CD4-positive, alpha-beta T cell treated with Interleukin-4 for 4 hours (primary cell): Measurements from ENCODE around the gene DNAJC10.
A peak's percentile ranks its signal among the peaks of the same experiment; 100 is the strongest.
"Not testable (repeated sequence)": the region's sequence is repeated elsewhere in the genome, so short reads cannot be mapped to it uniquely, and the experiment has no call there.

Source experiments
- DNase-seq: peaks from one replicate; pipeline ENCODE4 v3.0.0-alpha.2; 2020

DNAJC10 gene

DNA sequence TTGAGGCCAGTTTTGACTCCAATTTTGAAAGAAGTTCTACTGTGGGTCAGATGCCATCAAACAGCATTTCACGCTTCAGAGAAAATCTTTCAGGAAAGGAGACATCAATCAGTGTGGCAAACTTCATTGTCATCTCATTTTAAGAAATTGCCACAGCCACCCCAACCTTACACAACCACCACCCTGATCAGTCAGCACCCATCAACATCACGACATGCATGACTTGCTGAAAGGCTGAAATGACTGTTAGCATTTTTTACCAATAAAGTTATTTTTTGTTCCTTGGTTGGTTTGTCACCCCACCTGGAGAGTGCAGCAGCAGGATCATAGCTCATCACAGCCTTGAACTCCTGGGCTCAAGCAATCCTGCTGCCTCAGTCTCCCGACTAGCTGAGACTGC is 10.4 kb downstream of the DNAJC10 start:
- no peak for DNase-seq

GRCh38 chr2:182728014-182728413 is 12.0 kb downstream of the DNAJC10 start:
- DNase-seq: no peak

DNA sequence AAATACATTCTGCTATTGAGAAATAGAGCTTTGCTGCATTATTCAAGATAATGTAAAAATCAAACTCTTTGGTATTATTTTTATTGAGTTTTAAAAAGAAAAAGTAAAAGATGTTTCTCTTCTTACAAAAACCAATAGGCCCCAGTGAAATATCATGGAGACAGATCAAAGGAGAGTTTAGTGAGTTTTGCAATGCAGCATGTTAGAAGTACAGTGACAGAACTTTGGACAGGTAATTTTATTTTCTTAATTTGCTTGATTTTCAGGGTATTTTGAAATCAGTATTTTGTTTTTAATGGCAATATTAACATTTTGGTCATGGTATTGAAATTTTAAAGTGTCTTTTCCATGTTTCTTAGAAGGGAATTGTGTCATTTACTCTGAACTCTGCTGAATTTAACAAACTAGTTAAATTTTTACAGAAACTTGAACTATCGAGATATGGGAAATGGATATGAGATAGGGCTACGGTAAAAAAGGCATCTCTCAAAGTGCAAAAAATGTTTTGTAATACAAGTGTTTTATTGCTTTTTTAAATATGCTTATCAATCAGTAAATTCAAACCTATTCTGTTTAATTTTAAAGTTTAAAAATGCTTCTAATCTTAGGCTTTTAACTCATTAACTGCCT is 13.8 kb downstream of the DNAJC10 start:
- DNase-seq: no peak

DNA sequence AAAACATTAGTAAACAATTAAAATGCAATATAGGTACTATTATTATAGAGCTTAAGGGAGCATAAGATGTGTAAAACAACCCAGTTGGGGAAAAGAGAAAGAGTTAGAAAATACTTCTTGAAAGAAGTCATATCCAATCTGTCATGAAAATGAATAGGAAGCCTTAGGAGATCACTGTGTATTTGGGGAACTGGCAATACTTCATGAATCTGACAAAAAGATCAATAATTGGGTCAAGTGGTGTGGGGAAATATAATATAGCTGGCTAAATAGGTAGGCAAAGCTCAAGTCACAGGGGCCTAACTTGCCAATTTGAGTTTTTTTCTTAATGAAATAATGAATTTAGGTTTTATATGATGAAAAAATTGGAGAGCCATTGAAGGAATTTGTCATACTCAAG is 14.4 kb downstream of the DNAJC10 start:
- DNase-seq: no peak

- DNase-seq: no peak
Observed at GRCh38 chr2:182732736-182733135, 16.7 kb downstream of the DNAJC10 start.

GRCh38 chr2:182733572-182733971 is 17.5 kb downstream of the DNAJC10 start:
- DNase-seq: no peak

DNA sequence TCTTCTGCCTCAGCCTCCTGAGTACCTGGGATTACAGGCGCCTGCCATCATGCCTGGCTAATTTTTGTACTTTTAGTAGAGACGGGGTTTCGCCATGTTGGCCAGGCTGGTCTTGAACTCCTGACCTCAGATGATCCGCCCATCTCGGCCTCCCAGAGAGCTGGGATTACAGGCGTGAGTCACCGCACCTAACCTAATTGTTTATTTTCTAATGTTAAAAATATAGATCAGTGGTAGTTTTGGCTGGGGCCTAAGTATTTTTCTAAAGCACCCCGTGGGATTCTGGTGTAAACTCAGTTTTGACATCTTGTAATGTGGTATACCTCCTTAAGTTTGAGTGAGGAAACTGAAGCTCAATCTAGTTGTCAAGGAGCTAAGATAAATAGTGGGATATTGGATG is 20.8 kb downstream of the DNAJC10 start:
- DNase-seq: not testable (repeated sequence)

- peak; percentile 11 for DNase-seq
Observed at GRCh38 chr2:182740701-182741100, 24.6 kb downstream of the DNAJC10 start.

DNA sequence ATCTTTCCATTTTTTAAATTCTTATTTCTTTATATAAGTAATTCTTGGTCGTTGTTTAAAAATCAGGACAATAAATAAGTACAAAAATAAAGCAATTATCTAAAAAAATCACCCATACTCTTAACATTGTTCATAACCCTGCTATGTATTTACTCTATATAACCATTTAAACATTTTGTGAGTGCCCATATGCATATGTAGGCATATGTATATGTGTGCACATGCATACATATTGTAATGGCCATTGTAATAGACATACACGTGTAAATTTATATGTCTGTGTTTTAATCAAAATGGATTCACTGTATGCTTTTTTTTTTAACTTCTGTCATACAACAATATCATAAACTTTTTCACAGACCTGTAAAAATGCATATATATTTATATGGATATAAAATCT is 25.6 kb downstream of the DNAJC10 start:
- no peak for DNase-seq

DNA sequence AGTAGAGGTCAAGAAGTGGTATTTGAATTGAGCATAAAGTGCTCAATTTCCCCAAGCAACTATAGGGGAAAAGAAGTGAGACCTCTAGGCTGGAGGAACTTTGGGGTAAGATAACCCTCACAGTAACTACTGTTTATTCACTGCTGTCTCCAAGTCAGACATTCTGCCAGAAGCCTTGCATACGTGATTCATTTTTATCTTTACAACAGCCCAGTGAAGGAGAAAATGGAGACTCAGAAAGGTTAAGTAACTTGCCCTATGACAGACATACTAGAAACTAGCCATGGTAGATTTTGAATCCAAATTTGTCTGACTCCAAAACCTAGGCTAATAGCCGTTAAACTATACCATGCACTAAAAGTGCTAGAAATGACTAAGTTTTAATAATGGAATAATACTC is 28.4 kb downstream of the DNAJC10 start:
- DNase-seq: no peak

DNA sequence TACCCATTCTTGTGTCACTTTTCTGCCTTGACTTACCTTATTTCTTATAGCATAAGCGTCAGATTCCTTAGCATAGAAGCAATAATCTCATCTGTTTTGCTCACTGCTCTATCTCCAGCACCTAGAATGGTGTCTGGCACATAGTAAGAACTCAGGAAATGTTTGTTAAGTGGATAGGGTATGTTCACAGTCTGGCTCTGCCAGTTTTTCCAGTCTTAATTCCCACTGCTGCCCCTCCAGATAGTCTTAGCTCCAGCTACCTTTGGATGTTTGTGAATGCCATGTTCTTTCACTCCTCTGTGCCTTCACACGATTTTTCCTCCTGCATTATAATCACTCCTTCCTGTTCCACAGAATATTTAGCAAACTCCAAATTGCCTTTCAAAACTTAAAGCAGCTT is 29.0 kb downstream of the DNAJC10 start:
- DNase-seq: no peak

DNA sequence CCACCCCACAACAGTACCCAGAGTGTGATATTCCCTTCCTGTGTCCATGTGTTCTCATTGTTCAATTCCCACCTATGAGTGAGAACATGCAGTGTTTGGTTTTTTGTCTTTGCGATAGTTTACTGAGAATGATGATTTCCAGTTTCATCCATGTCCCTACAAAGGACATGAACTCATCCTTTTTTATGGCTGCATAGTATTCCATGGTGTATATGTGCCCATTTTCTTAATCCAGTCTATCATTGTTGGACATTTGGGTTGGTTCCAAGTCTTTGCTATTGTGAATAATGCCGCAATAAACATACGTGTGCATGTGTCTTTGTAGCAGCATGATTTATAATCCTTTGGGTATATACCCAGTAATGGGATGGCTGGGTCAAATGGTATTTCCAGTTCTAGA is 29.8 kb downstream of the DNAJC10 start:
- DNase-seq: not testable (repeated sequence)

- no peak for DNase-seq
Observed at GRCh38 chr2:182754231-182754630, 38.2 kb downstream of the DNAJC10 start.

DNA sequence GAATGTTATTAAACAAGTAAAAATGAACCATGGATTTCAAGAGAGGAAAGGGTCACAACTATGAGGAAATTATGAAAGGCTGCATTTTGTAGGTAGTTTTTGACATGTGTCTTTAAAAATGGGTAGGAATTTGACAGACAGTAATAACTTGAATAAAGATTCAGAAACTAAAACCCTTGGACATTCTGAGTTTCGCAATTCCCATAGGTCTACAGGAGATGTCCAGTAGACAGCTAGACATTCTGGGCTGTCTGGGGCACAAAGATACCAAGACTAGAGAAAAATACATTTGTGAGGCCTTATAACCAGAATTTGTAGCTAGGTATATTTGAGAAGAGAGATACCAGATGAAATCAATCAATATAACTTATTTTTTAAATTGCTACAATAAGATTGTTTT is 42.3 kb downstream of the DNAJC10 start:
- no peak for DNase-seq

DNA sequence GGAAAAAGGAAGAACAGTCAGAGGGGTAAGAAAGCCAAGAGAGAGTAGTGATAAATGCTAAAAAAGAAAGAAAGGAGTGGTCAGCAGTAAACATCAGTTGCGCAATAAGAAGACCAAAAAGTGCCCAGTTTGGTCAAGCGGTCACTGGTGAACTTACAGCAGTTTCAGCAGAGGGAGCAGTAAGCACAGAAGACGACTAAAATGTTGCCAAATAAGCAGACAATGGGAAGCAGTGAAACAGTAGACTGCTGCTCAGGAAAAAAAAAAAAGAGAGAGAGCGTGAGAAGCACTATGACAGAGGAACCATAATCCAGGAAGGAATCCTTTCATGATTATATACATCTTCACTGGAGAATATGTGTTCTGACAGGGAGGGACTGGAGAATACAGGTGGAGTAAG is 45.8 kb downstream of the DNAJC10 start:
- DNase-seq: no peak

- no peak for DNase-seq
Observed at GRCh38 chr2:182763311-182763912, 47.4 kb downstream of the DNAJC10 start.

DNA sequence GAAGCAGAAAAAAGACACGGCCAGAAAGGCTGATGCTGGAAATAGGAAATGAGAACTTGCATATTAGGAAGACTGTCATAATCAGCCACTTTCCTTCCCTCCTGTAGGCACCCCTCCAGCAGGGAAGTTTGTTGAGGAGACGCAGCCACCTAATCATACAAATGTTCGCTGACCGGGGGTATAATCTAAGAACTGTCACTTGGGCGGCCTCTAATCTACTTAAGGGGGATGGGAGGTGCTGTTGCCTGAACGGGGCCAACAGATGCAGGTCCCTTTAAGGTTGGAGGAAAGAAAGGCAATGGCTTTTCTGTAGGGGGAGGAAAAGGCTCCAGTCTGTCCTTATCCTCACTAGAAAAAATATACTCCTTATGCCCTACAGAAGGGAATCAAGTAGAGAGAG is 50.6 kb downstream of the DNAJC10 start:
- no peak for DNase-seq

DNA sequence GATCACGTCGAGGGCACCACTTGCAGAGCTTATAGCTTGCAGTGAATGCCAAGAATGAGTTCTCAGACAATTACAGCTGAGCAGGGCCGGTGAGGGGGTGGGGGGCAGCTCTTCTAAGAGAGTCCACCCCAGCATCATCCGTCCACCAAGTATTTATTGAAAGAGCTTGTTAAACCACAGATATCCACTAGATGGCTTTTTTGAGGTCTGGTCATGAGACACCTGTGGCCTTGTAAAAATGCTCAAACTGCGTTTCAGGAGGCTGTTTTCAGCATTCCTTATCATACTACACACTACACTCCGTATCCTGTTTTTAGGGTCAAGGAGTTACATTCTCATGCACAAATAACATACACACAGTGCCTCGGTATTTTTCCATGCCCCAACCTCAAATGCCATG is 51.5 kb downstream of the DNAJC10 start:
- no peak for DNase-seq

DNA sequence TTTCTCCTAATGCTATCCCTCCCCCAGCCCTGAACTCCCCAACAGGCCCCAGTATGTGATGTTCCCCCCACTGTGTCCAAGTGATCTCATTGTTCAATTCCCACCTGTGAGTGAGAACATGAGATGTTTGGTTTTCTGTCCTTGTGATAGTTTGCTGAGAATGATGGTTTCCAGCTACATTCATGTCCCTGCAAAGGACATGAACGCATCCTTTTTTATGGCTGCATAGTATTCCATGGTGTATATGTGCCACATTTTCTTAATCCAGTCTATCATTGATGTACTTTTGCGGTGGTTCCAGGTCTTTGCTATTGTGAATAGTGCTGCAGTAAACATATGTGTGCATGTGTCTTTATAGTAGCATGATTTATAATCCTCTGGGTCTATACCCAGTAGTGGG is 52.9 kb downstream of the DNAJC10 start:
- DNase-seq: not testable (repeated sequence)

- no peak for DNase-seq
Observed at GRCh38 chr2:182779323-182779722, 63.3 kb downstream of the DNAJC10 start.

- not testable (repeated sequence) for DNase-seq
Observed at GRCh38 chr2:182781099-182781498, 65.0 kb downstream of the DNAJC10 start.

- DNase-seq: not testable (repeated sequence)
Observed at GRCh38 chr2:182782686-182783085, 66.6 kb downstream of the DNAJC10 start.

GRCh38 chr2:182784058-182784706 is 68.1 kb downstream of the DNAJC10 start:
- no peak for DNase-seq

DNA sequence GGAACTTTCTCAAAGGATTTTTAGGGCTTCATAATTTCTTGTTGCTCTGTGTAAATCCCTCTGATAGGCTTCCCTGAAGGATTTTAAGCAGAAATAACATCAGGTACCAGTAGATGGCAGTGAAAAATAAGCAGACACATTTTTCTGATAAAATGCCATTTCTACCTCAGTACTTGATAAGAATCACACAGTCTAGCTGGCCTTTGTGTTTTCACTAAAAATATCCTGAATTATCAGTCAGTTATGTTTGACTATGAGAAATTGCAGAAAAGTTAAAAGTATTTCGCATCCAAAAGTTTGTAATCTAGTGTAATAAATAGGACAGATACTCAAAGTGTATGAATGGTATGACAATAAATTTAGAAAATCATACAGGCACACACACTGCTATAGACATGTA is 68.7 kb downstream of the DNAJC10 start:
- DNase-seq: peak; percentile 1

DNA sequence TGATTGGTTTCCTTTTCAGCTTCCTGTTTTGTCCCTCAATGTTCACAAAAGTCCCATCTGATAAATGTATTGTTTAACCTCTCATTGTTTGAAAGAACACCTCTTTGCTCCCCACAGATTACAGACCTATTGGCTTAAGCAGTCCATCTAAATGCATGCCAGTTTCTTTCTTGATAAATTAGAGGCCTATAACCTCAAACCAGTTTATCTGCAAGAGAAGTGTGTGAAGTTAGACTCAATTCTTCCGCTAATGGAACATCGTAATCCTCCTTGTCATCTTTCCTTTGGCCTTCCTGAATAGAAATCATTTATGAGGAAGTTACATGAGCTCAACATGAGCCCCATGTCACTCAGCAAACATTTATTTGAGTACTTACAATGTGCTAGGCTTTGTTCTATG is 76.4 kb downstream of the DNAJC10 start:
- no peak for DNase-seq
